GM21528 (cell line): ENCODE results near the gene SNCG.
"Not testable (repeated sequence)": the region's sequence is repeated elsewhere in the genome, so short reads cannot be mapped to it uniquely, and the experiment has no call there.

Source experiments
- ATAC-seq: cut with Tn5 transposase; IDR thresholded peaks from one replicate; pipeline ENCODE4 v1.9.1; 2021; ENCODE audit warnings: mild to moderate bottlenecking, moderate library complexity; ENCODE audit not compliant: unreplicated experiment, low FRiP score

The SNCG gene

DNA sequence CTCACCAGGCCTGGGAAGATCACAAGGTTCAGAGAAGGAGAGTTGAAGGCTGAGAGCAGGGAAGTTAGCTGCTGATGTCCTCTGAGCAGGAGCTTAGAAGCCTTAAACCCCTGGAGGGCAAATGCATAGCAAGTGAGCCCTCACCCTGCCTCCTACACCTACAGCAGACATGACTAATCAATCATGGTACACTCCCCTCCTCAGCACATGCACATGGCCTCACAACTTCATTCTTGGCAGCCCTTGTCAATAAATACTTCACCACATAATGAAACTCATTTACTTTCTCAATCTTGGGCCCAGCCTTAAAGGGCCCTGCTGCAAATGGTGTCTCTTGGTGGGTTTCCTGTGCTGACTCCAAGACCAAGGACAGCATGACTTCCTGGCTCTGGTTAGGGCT is 13.9 kb upstream of the SNCG start:
- ATAC-seq: no peak

DNA sequence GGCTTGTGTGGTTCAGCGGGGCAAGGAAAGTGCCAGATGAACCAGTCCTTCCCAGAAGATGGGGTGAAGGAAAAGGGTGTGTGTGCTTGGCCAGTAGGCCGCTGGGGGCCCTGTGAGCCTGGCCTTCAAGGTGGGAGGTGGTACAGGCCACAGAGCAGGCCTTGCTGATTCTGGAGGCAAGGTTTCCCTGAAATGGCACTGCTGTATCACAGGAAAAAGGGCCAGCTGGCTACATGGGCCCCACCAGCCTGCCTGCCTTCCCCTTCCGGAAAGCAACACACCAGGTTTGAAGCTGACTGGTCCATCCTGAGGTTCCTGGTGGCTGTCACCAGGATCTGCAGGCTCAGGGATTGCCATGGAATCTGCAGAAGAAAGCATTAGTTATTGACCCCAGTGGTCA is 13.5 kb upstream of the SNCG start:
- ATAC-seq: no peak

DNA sequence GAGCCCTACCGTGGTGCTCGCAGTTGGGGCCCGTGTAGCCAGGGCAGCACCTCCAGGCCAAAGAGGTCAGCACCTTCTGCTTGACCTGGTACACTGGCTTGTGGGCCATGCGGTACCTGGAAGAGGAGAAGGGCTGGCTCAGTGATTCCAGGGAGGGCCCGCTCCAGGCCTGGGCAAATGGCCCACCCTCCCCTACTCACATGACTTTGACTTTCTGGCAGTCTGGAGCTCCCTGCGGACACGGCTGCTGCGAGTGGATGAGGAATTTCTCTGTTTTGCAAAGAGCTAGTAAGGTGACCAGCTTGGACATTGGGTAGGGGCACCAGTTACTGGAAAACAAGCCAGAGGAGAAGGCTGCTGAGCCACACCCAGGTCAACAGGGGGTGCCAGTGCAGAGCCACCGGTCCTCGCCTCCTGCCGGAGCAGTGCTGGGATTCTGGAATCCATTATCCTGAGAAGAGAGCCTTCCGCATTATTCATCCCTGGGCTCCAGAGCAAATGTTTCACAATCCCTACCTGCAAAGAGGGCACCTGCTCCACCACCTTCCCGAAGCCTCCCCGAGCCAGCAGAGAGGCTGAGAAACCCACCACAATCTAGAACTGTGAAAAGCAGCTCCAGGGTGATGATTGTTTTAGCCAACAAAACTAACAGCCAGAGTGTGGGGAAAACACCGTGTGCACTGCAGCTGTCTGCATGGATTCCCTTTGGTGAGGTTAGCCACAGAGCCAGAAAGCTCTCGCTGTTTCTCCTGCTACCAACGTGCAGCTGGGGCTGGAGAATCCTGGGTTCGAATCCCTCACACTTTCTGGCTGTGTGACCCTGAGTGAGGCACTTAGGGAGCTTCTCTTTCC is 12.8 kb upstream of the SNCG start:
- no peak for ATAC-seq

DNA sequence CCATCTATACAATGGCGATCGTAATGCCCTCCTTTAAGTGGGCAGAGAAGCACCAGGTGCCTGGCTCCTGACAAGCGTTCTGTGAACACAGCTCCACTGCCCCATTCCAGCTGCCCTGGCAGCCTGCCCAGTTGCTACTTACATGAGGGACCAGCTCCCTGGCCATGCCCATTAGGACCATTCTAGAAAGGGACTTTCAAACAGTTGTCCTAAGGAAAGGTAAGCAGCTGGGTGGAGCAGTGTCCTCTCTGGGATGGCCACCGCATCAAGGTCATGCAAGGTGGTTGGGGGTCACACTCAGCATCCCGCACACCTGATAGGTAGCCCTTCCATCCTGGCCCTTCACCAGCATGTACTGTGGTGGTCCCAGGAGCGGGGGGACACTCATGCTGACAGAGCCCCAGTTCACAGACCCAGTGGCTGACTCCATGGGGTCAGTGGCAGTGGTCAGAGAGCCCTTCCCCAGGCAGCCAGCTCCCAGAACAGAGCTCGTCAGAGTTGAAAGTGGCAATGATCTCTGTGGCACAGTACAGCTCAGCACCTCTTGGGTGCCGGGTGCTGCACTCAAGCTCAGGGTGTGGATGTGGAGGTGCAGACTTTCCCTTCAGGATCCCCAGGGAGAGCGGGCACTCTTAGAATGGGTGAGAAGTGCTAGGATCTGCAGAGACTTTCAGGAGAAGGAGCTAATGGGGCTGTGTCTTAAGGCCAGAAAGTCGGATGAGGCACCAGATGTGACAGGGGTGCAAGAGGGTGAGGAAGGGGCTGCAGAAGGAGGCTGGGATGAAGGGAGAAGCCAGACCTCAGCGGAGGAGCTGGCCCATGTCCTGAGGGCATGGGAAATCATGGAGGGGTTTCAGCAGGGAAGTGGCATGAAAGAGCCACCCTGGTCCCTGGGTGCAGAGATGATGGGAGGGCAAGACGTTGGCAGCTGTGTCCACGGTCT is 11.9 kb upstream of the SNCG start:
- no peak for ATAC-seq

DNA sequence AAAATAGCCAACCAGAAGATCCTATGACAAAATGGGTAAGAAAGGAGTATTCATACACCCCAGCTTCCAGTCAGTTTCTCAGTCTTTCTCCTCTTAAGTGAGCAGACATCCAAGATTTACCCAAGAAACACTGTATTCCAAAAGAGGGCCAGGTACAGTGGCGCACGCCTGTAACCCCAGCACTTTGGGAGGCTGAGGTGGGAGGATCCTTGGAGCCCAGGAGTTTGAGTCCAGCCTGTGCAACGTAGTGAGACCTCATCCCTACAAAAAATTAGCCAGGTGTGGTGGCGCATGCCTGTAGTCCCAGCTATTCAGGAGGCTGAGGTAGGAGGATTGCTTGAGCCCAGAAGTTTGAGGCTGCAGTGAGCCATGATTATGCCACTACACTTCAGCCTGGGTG is 10.6 kb upstream of the SNCG start:
- ATAC-seq: not testable (repeated sequence)

DNA sequence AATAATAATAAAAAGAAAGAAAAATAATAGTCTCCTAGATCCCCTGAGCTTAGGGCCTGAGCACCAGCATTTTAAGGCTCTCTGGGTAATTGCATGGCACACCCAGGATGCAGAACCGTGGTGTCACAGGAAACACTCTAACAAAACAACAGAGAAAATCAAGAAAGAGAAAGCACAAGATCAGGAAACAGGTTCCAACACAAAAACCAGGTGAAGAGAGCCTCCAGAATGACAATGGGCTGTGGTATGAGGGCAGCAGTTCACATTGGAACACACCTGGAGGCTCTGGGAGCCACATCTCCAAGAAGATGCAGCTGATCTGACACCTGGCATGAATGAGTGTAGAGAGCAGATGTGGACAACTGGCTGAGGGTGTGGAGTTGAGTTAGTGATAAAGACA is 8.1 kb upstream of the SNCG start:
- ATAC-seq: no peak

DNA sequence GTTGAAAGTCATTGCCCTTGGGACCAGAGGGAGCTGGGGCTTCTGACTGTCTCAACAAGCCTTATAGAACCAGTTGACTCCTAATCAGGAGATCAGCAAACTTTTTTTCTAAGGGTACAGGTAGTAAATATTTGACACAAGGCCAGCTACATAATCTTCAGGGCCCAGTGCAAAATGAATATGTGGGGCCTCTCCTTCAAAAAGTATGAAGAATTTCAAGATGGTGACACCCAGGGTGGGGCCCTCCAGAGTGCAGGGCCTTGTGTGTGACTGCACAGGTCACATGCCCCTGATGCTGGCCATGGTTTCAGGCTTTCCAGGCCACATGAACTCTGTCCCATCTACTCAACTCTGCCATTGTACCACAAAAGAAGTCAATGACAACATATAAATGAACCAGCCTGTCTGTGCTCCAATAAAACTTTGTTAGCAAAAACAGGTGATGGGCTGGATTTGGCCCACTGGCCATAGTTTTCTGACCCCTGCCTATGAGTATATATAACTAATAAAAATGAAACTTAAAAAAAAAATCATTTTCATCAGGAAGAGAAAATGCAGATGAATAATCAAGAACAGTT is 7.1 kb upstream of the SNCG start:
- no peak for ATAC-seq

DNA sequence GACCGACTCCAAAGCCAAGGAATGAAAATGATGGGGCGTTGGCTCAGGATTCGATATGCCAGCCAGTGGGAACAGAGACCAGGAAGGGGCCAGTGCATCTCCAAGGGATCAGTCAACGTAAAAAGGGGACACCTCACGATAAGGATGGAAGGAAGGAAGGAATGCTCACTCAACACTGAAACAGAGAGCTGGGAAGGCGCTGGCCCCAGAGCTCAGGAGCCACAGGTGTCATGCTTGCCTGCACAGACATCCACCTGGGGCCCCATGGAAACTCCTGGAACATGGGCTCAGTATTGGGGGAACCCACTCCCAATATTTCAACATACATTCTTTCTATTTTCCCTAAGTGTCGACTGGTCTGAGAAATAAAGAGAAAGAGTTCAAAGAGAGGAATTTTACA is 6.3 kb upstream of the SNCG start:
- ATAC-seq: no peak

DNA sequence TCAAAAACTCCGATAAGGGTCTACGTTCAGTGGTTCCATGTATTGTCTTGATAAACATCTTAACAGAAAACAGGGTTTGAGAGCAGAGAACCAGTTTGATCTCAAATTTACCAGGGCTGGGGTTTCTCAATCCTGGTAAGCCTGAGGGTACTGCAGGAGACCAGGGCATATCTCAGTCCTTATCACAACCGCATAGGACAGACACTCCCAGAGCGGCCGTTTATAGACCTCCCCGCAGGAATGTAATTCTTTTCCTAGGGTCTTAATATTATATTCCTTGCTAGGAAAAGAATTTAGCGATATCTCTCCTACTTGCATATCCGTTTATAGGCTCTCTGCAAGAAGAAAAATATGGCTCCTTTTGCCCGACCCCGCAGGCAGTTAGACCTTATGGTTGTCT is 5.7 kb upstream of the SNCG start:
- ATAC-seq: not testable (repeated sequence)

DNA sequence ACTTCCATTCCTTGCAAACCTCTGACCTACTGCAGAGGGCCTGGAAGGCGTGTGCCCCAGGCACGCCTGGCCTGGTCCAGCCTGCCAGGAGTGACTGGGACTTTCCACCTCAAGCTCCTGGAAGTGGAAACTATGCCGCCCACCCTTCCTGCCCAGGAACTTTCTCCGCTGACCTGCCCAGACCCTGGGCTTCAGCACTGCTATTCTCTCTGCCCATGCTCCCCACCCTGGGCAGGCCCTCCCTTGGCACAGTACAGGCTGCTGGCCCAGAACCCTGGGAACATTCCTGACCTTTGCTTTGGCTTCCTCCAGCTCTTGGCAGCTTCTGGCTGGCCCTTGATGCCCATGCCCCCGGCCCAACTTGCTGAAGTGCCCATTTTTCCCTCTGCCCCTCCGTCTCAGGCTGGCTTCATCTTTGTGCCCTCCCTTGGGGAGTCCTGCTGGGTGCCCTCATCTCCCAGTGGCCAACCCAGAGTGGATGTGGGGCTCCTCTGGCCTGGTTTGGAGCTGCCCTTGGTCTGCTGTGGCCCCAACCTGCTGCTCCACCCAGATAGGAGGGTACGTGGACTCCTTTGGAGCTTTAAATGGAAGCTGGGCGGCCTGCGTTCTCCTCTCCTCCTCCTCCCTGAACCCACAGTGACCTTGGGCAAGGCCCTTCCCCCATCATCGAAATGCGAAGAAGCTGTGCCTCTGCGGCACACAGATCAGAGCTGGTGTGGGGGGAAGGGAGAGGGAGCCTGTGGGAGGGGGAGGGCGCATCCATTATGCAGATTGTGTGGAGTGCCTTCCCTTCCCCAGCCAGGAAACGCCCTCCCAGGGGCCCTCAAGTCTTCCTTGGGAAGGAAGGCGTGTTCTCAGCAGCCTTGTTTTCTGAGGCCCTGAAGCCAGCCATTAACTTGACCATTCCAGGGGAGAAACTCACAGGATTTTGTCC is 4.4 kb upstream of the SNCG start:
- ATAC-seq: no peak

DNA sequence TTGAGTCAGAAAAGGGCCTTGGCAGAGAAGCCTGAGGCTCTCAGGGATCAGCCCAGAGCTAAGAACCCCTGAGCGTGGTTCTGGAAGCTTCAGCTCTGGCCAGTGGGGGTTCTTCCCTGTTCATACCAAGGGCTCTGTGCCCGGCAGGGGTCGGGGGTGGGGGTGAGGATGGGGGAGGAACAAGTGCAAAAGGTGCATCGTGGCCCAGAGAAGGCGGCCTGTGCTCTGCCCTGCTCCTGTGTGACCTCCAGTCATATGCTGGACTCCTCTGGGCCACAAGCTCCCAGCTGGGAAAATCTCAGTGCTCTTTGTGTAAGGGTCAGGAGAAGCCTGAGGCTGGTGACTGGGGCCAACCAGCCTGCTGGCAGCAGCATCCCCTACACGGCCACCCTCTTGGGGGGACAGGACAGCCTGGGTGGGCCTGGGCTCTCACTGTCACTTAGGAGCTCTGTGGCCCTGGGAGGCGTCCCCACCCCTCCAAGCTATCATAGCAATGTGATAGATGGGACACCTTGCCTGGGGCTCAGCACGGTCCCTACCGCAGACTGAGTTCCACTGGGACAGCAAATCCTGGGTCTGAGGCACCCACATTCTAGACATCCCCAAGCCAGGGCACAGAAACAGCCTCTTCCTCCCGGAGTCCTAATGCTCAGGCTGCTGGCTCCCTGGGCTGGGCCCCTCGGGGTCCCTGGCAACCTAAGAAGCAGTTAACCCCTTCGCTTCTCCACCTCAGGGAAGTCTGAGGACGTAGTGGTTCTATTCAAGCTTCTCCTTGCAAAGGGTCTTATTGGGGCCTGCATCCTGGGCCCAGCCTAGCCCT is 3.5 kb upstream of the SNCG start:
- no peak for ATAC-seq

DNA sequence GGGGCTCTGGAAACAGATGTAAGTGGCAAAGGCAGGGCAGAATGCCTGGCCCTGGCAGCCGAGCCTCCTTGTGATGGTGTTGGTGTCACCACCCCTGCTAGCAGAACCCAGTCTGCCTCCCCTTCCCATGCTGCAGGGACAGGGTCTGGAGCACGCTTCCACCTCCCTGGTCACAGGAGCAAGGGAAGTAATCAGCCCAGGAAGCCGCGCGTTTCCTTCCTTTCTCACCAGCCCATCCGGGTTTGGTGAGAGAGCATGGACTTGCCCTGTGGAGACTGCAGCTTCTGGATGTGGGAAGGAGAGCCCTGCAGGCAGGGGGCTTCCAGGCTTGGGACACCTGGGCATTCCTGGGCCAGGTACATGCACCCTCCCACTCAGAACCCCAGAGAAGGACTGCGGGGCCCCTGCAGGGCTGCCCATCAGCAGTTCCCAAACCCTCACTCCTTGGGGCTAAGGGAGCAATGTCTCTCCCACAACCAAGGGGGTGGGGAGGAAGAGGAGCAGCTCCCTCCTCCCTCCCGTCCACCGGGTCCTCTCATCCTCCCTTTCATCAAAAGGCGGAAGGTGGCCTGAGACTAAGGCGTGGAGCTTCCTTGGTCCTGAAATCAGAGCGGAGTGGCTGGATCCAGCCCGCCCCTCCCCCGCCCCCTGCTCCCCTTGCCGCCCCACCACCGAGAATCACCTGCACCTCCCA is 2.8 kb upstream of the SNCG start:
- no peak for ATAC-seq

DNA sequence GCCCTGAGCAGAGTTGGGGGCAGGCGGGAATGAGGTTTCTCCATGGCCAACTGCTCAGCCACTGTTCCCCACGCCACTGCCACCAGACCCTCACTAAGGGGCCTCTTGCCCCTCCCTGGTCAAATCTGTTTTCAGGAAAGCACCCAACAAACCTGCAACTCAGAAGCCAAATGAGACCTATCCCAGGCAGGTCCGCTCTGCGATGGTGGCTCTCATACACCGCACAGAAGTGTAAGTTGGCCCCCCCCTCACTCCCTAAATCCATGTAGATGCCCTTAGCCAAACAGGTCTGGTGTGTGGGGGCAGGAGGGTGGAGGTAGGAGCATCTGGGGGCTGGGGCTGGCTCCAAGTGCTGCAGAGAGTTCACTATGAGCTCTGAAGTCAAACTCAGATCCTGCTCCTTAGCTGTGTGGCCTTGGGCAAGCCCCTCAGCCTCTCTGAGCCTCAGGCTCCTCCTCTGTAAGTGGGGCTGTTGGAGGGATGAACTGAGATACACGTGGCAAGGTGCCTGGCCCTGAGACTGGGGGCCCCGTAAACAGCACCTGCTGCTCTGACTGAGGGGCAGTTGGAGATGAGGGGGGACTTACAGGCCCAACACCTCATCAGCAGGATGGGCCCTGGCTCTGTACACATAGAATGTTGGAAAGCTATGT is 2.1 kb upstream of the SNCG start:
- ATAC-seq: no peak

DNA sequence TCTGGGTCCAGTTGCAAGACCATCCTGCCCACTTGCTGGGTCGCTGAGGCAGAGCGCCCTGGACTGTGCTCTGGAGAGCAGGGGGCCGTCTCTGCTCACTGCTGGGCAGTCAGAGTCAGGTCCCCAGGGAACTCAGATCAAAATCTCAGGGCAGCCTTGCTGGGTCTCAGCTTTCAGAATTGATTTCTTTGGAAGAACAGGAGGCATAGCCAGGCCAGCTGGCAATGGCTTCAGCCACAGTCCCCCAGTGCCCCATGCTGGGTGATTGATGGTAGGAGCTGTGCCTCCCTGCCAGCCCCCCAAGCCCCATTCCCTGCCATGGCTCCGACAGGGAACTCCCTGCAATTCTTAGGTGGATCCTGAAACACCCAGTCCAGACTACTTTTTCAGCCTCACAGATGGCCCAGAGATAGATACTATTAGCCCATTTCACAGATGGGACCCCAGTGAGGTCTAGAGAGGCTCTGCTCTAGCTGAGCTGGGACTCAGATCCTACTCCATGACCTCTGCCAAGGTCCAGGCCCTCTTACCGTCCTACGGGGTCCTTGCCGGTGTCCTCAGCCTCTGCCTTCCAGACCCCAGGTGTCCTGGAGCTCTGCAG is 1.5 kb upstream of the SNCG start:
- no peak for ATAC-seq

DNA sequence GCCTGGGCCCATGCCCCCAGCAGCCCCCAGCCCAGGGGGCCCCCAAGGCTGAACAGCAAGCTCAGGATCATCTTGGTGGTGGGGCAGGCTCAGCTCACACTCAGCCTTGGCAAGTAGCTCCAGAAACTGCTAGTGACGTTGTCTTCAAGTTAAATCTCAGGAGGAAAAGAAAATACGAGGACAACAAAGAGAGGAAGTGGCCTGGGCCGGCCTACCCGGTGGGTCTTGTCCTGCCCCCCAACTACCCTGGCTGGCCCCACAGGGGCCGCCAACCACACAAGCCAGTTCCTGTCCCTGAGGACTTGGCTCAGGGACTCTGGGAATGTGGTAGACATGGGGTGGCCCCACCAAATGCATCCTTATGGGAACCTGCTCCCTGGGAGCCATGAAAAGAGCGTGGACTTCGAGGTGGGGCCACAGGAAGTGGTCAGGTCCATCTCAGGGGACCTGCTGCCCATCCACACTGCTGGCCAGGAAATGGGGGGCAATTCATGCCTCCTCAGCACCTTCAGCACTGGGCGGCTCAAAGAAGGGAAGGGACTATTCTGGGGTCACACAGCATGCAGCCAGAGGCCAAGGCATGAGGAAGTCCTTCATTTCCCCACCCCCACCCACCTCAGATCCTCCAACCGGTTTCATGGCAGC is 806 bp upstream of the SNCG start, which contains the start of gene MMRN2:
TSS of gene MMRN2 (minus strand) at position 145 of the 645 bp plus-strand sequence. CDS start at position 71, 74 bp downstream.
- ATAC-seq: no peak

DNA sequence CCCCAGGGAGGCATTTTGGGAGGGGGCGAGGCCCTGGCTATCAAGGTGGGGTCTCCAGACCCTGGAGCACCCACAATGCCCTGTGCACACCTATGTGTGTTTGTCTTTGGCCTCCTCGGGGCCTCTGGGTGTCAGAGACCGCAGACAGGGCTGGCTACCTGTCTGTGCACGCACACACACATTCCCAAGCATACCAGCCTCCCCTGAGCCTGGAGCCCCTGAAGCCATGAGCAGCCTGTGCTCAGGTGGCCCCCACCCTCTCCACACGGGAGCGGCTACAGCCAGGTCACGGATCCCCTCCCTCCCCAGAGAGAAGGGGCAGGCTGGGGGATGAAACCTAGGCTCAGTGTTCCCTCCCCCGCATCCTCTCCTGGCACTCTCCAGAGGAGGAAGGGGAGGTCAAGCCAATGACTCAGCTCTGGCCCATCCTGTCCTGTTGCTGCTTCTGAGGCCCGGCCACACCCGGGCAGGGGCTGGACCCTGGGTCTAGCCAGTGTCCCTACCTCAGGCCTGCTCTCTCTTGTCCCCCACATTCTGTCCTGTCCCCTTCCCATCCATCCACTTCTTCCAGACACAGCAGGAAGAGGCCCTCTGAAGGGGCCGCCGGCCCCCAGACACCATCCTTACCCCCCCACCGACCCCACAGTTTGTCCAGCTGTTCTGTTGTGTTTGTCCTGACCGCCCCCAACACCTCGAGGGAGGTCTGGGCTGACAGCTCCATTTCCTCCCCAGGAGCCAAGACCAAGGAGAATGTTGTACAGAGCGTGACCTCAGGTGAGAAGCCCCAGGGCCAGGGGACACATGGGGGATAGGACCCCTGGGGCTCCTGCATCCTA is 720 bp downstream of the SNCG start:
- ATAC-seq: no peak

DNA sequence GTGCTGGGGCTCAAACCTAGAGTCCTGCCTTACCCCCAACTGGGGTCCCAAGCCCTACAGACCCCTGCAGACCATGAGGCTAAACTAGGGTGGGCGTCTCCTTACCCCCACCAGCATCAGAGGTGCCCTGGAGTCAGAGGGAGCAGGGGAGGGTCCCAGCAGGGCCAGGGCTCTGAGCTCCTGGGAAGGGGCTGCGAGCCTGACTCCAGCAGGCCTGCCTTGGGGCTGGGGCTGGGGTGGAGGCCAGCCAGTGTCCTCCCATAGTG is 1.3 kb downstream of the SNCG start:
- ATAC-seq: no peak
